ENCODE measurements around the gene FSTL3.

The FSTL3 gene

GRCh38 chr19:641702-642101 is 34.5 kb upstream of the FSTL3 start:
- no peak for TF ChIP-seq CTCF (IDR thresholded peaks at IDR 0.05; ENCODE audit: control insufficient read depth, extremely low read depth, insufficient read depth)
- no peak for DNase-seq (ENCODE audit: low read depth)
- no peak overlapping the region for H3K4me3 ChIP-seq (ENCODE audit: low read depth, low read length)

GRCh38 chr19:642767-643727 is 33.1 kb upstream of the FSTL3 start:
- no peak for DNase-seq (ENCODE audit: low read depth)
- no peak for TF ChIP-seq CTCF (IDR thresholded peaks at IDR 0.05; ENCODE audit: control insufficient read depth, extremely low read depth, insufficient read depth)
- no peak overlapping the region for H3K4me3 ChIP-seq (ENCODE audit: low read depth, low read length)

GRCh38 chr19:643736-644135 is 32.5 kb upstream of the FSTL3 start:
- DNase-seq (ENCODE audit: low read depth), result no peak
- no peak overlapping the region for H3K4me3 ChIP-seq (ENCODE audit: low read depth, low read length)
- TF ChIP-seq CTCF (IDR thresholded peaks at IDR 0.05; ENCODE audit: control insufficient read depth, extremely low read depth, insufficient read depth), result no peak

- TF ChIP-seq CTCF (IDR thresholded peaks at IDR 0.05; ENCODE audit: control insufficient read depth, extremely low read depth, insufficient read depth), result no peak
- H3K4me3 ChIP-seq (ENCODE audit: low read depth, low read length), result no peak overlapping the region
- DNase-seq (ENCODE audit: low read depth), result no peak
Measured at GRCh38 chr19:644363-644762, 31.8 kb upstream of the FSTL3 start.

GRCh38 chr19:644789-645188 is 31.4 kb upstream of the FSTL3 start:
- TF ChIP-seq CTCF (IDR thresholded peaks at IDR 0.05; ENCODE audit: control insufficient read depth, extremely low read depth, insufficient read depth), result no peak
- H3K4me3 ChIP-seq (ENCODE audit: low read depth, low read length), result no peak overlapping the region
- DNase-seq (ENCODE audit: low read depth), result no peak

GRCh38 chr19:645912-646778 is 30.0 kb upstream of the FSTL3 start:
- TF ChIP-seq CTCF (IDR thresholded peaks at IDR 0.05; ENCODE audit: control insufficient read depth, extremely low read depth, insufficient read depth), result no peak
- H3K4me3 ChIP-seq (ENCODE audit: low read depth, low read length), result no peak overlapping the region

More at GRCh38 chr19:645912-646778, 30.0 kb upstream of the FSTL3 start:
- DNase-seq (ENCODE audit: low read depth), result no peak

Data from LNCaP clone FGC (cell line).